GM23248 (cell line): ENCODE results near the gene CPSF4L. TPM values are rescaled to one million over a fixed set of nuclear protein-coding genes. Genes with fewer than 3 reads are reported as not detected.

Experiments used
- DNase-seq: peaks from one replicate; pipeline ENCODE4 v3.0.0-alpha.2; 2015
- H2AFZ ChIP-seq: fragments of 200-600 bp; sonication (generic); 2 replicates; pipeline ENCODE4 v1.6.1; 2016; ENCODE audit warnings: antibody characterized with exemption
- H3F3A ChIP-seq: fragments of 200-600 bp; sonication (generic); 2 replicates; pipeline ENCODE4 v1.6.1; 2016; ENCODE audit warnings: mild to moderate bottlenecking, antibody characterized with exemption, mixed run types; ENCODE audit not compliant: insufficient read depth
- H3K27ac ChIP-seq: fragments of 200-600 bp; sonication (generic); 2 replicates; pipeline ENCODE4 v1.5.1; 2016; ENCODE audit warnings: mild to moderate bottlenecking
- H3K27me3 ChIP-seq: fragments of 200-600 bp; sonication (generic); replicated peaks from 2 replicates; pipeline ENCODE4 v1.6.1; 2016; ENCODE audit warnings: mild to moderate bottlenecking; ENCODE audit not compliant: insufficient read depth
- H3K36me3 ChIP-seq: fragments of 200-600 bp; sonication (generic); 2 replicates; pipeline ENCODE4 v1.6.1; 2016; ENCODE audit warnings: low read depth, mild to moderate bottlenecking
- H3K4me1 ChIP-seq: fragments of 200-600 bp; sonication (generic); 2 replicates; pipeline ENCODE4 v1.6.1; 2016; ENCODE audit warnings: mild to moderate bottlenecking; ENCODE audit not compliant: insufficient read depth
- H3K4me2 ChIP-seq: fragments of 200-600 bp; sonication (generic); one replicate; pipeline ENCODE4 v1.6.1; 2016; ENCODE audit warnings: mild to moderate bottlenecking; ENCODE audit not compliant: unreplicated experiment
- H3K4me3 ChIP-seq: fragments of 200-600 bp; sonication (generic); 2 replicates; pipeline ENCODE4 v1.5.1; 2016; ENCODE audit warnings: mild to moderate bottlenecking
- H3K79me2 ChIP-seq: fragments of 200-600 bp; sonication (generic); 2 replicates; pipeline ENCODE4 v1.6.1; 2016; ENCODE audit warnings: mild to moderate bottlenecking; ENCODE audit not compliant: insufficient read depth
- H3K9ac ChIP-seq: fragments of 200-600 bp; sonication (generic); 2 replicates; pipeline ENCODE4 v1.6.1; 2016; ENCODE audit warnings: mild to moderate bottlenecking
- H3K9me2 ChIP-seq: fragments of 200-600 bp; sonication (generic); 2 replicates; pipeline ENCODE4 v1.6.1; 2016; ENCODE audit warnings: mixed run types, mild to moderate bottlenecking, moderate library complexity; ENCODE audit not compliant: insufficient read depth
- H3K9me3 ChIP-seq: fragments of 200-600 bp; sonication (generic); one replicate; pipeline ENCODE4 v1.6.1; 2017; ENCODE audit warnings: low read depth
- H4K20me1 ChIP-seq: fragments of 200-600 bp; sonication (generic); 2 replicates; pipeline ENCODE4 v1.6.0; 2016; ENCODE audit not compliant: insufficient read depth
- EZH2 ChIP-seq: fragments of 200-600 bp; sonication (generic); IDR thresholded peaks from 2 replicates; pipeline ENCODE4 v1.6.1; 2018; ENCODE audit warnings: antibody characterized with exemption, mild to moderate bottlenecking; ENCODE audit not compliant: insufficient read depth, poor library complexity, severe bottlenecking
- EZH2phosphoT487 ChIP-seq: fragments of 200-600 bp; sonication (generic); IDR thresholded peaks from 2 replicates; pipeline ENCODE4 v1.6.1; 2018; ENCODE audit warnings: antibody characterized with exemption, moderate library complexity, mild to moderate bottlenecking, low read depth; ENCODE audit not compliant: insufficient read depth
- WGBS, 2 experiments: methylation state at CpG; one replicate each; pipeline ENCODE4 v1.1.6; 2015 to 2017; ENCODE audit warnings: low lambda C conversion rate in 2 of 2, low coverage in 1 of 2; ENCODE audit errors: missing lambda C conversion rate in 2 of 2; 5-methylcytosine and 5-hydroxymethylcytosine counted together
- in situ Hi-C: fragments of 300-500 bp; cut with MboI; formaldehyde crosslinking; loops from 2 replicates; pipeline ENCODE4 v1.15.0; 2020
- polyA plus RNA-seq: library from polyadenylated mRNA; unstranded; fragments of >200 nt; fragmentation: Nextera tagmentation; extraction: Ambion mirVana; gene quantifications from 2 replicates; pipeline ENCODE4 v1.2.1, GENCODE V29; 2016
- total RNA-seq: library from RNA; depleted of rRNA; stranded (reverse); fragments of >200 nt; shearing (Covaris generic); gene quantifications from 2 replicates; pipeline ENCODE4 v1.2.3, GENCODE V29; 2014

Gene CPSF4L
- total and polyA plus RNA-seq, 2 experiments from 2014 or later = not detected

- no peaks in the 10 kb centered on the region for H3K9me3 ChIP-seq
- H4K20me1 ChIP-seq = no peaks in the 10 kb centered on the region; the same call in 1 of the 2 replicates
- no peak overlapping the region for H2AFZ ChIP-seq
- H3K36me3 ChIP-seq = peaks cover 34% of the 10 kb centered on the region
- no peak overlapping the region for H3K4me3 ChIP-seq
- no peaks in the 10 kb centered on the region for H3K9me2 ChIP-seq
- no peak overlapping the region for H3K27ac ChIP-seq
- DNase-seq = no peak
- WGBS, 2 experiments = 93% methylated on average over 13 of the region's 13 CpGs
- H3K4me2 ChIP-seq = no peak overlapping the region
- H3K79me2 ChIP-seq = peaks cover 70% of the 10 kb centered on the region
- no peak for TF ChIP-seq EZH2phosphoT487
- TF ChIP-seq EZH2 = no peak
- in situ Hi-C loops = no loop called here
- peaks cover 15% of the 10 kb centered on the region for H3F3A ChIP-seq
- no peaks in the 10 kb centered on the region for H3K4me1 ChIP-seq
- H3K27me3 ChIP-seq = no peaks in the 10 kb centered on the region
- no peak overlapping the region for H3K9ac ChIP-seq
Observed at GRCh38 chr17:73211745-73212144, 49.9 kb downstream of the CPSF4L start.

GRCh38 chr17:73210002-73210678, 51.5 kb downstream of the CPSF4L start:
- peaks cover 20% of the 10 kb centered on the region for H3F3A ChIP-seq
- in situ Hi-C loops = no loop called here
- TF ChIP-seq EZH2phosphoT487 (no peak), EZH2 (no peak)
- 85 to 88% methylated on average over 8 of the region's 8 CpGs for WGBS, 2 experiments
- H3K9me3 ChIP-seq = no peaks in the 10 kb centered on the region
- no peaks in the 10 kb centered on the region for H3K4me1 ChIP-seq
- no peak overlapping the region for H3K4me2 ChIP-seq
- H3K36me3 ChIP-seq = peaks cover 49% of the 10 kb centered on the region
- no peak overlapping the region for H3K27ac ChIP-seq
- no peaks in the 10 kb centered on the region for H3K9me2 ChIP-seq
- DNase-seq = peak; percentile 41
- H4K20me1 ChIP-seq = no peaks in the 10 kb centered on the region; the same call in 1 of the 2 replicates
- peaks cover 58% of the 10 kb centered on the region for H3K79me2 ChIP-seq
- no peak overlapping the region for H3K4me3 ChIP-seq
- H3K27me3 ChIP-seq = no peaks in the 10 kb centered on the region
- no peak overlapping the region for H2AFZ ChIP-seq
- H3K9ac ChIP-seq = no peak overlapping the region

GRCh38 chr17:73209436-73209835, 52.2 kb downstream of the CPSF4L start:
- TF ChIP-seq EZH2phosphoT487 (no peak), EZH2 (no peak)
- in situ Hi-C loops = no loop called here
- Histone ChIP-seq H3K9me2 (no peaks in the 10 kb centered on the region), H3K9me3 (no peaks in the 10 kb centered on the region), H3K4me1 (no peaks in the 10 kb centered on the region), H3F3A (peaks cover 20% of the 10 kb centered on the region), H3K27ac (no peak overlapping the region), H3K27me3 (no peaks in the 10 kb centered on the region), H3K79me2 (peaks cover 54% of the 10 kb centered on the region), H3K4me3 (no peak overlapping the region), H3K36me3 (peaks cover 53% of the 10 kb centered on the region), H2AFZ (no peak overlapping the region), H4K20me1 (no peaks in the 10 kb centered on the region; the same call in 1 of the 2 replicates), H3K4me2 (no peak overlapping the region), H3K9ac (no peak overlapping the region)
- 98 to 99% methylated on average over 13 of the region's 13 CpGs for WGBS, 2 experiments
- no peak for DNase-seq

GRCh38 chr17:73208139-73208827, 53.4 kb downstream of the CPSF4L start:
- Histone ChIP-seq H3K27ac (no peak overlapping the region; the same call in 1 of the 2 replicates), H3K4me3 (no peak overlapping the region), H3F3A (peaks cover 20% of the 10 kb centered on the region), H3K9me3 (no peaks in the 10 kb centered on the region), H3K36me3 (peaks cover 62% of the 10 kb centered on the region), H3K79me2 (peaks cover 44% of the 10 kb centered on the region), H4K20me1 (no peaks in the 10 kb centered on the region; the same call in 1 of the 2 replicates), H3K9me2 (no peaks in the 10 kb centered on the region), H3K4me1 (no peaks in the 10 kb centered on the region), H3K27me3 (no peaks in the 10 kb centered on the region), H3K9ac (no peak overlapping the region), H2AFZ (no peak overlapping the region), H3K4me2 (no peak overlapping the region)
- in situ Hi-C loops = no loop called here
- DNase-seq = peak; percentile 26
- 73 to 75% methylated on average over 14 to 16 of the region's 16 CpGs for WGBS, 2 experiments
- TF ChIP-seq EZH2 = no peak
